ENCODE data around the gene NAP1L5.

DNA sequence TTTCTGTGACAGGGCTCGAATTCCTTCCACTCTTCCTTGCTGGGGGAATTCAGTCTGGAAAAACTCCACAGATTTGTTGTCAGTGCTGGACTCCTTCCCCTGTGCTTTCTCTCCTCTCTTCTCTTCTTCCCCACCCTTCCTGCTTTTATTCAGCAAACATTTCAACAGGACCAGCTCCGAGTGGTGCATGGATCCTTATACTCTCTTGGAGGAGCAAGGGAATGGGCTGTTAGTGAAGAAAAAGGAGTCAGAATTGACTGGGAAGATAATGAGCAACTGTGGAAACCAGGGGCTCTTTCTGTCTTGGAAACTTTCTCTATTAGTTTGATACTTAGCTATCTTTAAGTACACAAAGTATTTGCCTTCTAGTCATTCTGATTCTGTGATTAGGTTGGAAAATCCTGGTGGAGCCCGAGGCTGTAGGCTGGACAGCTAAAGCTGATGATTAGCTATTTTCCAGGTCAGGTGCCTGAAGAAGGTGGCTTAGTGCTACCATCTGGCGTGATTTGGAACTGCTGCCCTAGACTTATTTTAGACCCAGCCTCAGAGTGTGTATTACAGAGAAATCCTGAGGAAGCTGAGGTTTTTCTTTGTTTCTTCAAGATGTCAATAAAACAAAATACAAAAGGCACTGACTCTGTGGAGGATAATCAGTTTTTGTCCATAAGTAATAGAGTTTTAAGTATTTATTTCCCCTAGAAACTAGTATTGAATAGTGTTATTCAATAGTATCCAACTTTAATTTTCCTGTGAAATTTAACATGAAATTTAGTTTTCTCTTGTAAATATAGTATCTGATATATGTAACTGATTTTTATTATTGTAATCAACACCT, 38.4 kb downstream of the NAP1L5 start:
- TF ChIP-seq CTCF (CRISPR knock-in tag; IDR thresholded peaks at IDR 0.05) (peak; percentile 78), ZNF33A (CRISPR knock-in tag; IDR thresholded peaks at IDR 0.05; ENCODE audit: borderline replicate concordance) (no peak), ZNF205 (CRISPR knock-in tag; IDR thresholded peaks at IDR 0.05) (no peak), KLF9 (CRISPR knock-in tag; IDR thresholded peaks at IDR 0.05; ENCODE audit: low read depth) (no peak), ZNF207 (IDR thresholded peaks at IDR 0.05; ENCODE audit: borderline replicate concordance) (no peak), ZNF570 (CRISPR knock-in tag; IDR thresholded peaks at IDR 0.05; ENCODE audit: borderline replicate concordance) (no peak), BCLAF1 (IDR thresholded peaks at IDR 0.05) (no peak), CREB1 (IDR thresholded peaks at IDR 0.05) (no peak), CREB1 (CRISPR knock-in tag; IDR thresholded peaks at IDR 0.05) (0 out of 2 replicates have a peak, but pooled peaks have one; percentile 29), SRY (CRISPR knock-in tag; IDR thresholded peaks at IDR 0.05) (no peak), SIN3A (IDR thresholded peaks at IDR 0.05; ENCODE audit: borderline replicate concordance, low read depth, low read length) (no peak)
- TF ChIP-seq, protein P1, sequence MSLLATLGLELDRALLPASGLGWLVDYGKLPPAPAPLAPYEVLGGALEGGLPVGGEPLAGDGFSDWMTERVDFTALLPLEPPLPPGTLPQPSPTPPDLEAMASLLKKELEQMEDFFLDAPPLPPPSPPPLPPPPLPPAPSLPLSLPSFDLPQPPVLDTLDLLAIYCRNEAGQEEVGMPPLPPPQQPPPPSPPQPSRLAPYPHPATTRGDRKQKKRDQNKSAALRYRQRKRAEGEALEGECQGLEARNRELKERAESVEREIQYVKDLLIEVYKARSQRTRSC (CRISPR knock-in tag; IDR thresholded peaks at IDR 0.05; ENCODE audit: low read depth), result no peak

Data from HepG2 (cell line).